ENCODE results near the gene FTO. TPM values are rescaled to one million over a fixed set of nuclear protein-coding genes. Genes with fewer than 3 reads are reported as not detected.

FTO gene
- total and polyA plus RNA-seq, 2 of the 13 experiments (the other 11 are each of a cell fraction or from before 2014, with no cell fraction given) = 41.6 to 55.8 TPM

DNA sequence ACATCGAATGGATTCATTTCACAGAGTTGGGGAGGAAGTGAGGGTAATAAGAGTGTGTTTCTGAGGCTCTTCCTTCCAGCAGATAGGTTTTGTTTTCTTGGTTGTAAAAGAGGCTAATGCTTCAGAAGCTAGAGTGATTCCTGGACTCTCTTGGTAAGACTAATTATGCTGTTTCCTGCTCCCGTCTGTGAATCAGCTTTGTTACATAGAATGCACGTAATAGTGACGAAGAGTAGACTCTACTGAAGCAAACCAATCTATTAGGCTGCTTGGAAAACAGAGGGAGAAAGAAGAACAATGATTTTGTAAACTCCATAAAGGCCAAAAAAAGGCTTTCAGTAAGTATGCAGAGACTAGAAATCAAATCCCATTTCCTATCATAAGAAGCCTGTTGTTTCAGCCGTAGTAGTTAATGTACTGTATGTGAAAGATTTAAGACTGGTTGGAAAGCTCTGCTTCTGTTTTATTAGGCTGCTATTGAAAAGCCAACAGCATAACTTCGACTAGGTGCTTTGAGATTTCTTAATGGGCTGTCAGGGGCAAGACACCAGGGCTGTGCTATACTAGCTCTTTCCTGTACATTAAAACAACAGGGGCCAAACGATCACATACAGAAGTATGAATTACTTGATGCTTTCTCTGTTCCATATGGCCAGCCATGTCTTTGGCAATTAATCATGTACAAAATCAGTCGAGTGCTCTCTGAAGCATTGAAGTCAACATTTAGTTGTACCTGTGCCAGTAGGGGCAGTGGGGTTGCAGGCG is 219.0 kb downstream of the FTO start:
- Histone ChIP-seq H3K4me1 (ENCODE audit: insufficient read depth, low read length) (peaks cover 30% of the 10 kb centered on the region), H3K9me3 (ENCODE audit: low read length) (no peaks in the 10 kb centered on the region), H3K27ac (ENCODE audit: extremely low read length, insufficient read depth, low read length) (no peak overlapping the region), H4K20me1 (ENCODE audit: insufficient read depth, low read length) (no peaks in the 10 kb centered on the region), H3K4me3 (replicated peaks in 1 of 3; ENCODE audit: insufficient read depth in 1 of 3, low read depth in 2 of 3, low read length in 3 of 3) (no peak overlapping the region), H3K36me3 (replicated peaks in 1 of 2; ENCODE audit: control insufficient read depth in 1 of 2, insufficient read depth in 2 of 2, low read length in 2 of 2) (no peaks in the 10 kb centered on the region), H3K79me2 (ENCODE audit: insufficient read depth, low read length) (no peaks in the 10 kb centered on the region), H3K27me3 (ENCODE audit: control insufficient read depth in 1 of 2, insufficient read depth in 2 of 2, low read length in 2 of 2) (no peaks in the 10 kb centered on the region), H3K9ac (ENCODE audit: insufficient read depth, low read depth, low read length) (no peak overlapping the region), H2AFZ (ENCODE audit: low read length) (no peak overlapping the region), H3K4me2 (ENCODE audit: low read depth, low read length) (no peak overlapping the region)
- no peak for FAIRE-seq
- no peak for ATAC-seq
- POLR2A ChIA-PET = no interaction called here
- WGBS (ENCODE audit: low lambda C conversion rate) = 85% methylated on average over 9 of the region's 9 CpGs
- no TSS peak for BruUV-seq (replicated peaks)
- CTCF ChIA-PET (ENCODE audit: low intra/inter-chr PET ratio, low total read pairs) = no interaction called here
- in situ Hi-C loops (cut with HindIII; ENCODE audit: extremely low pct_ligation_motif_present, low pct_unique_long_range_greater_than_20kb) (no loop called here), intact Hi-C loops (cut with micrococcal nuclease; ENCODE audit: unreplicated experiment) (no loop called here)
- no peak for TF ChIP-seq TOE1 (CRISPR knock-in tag; IDR thresholded peaks at IDR 0.05)
- TF ChIP-seq, protein P1, sequence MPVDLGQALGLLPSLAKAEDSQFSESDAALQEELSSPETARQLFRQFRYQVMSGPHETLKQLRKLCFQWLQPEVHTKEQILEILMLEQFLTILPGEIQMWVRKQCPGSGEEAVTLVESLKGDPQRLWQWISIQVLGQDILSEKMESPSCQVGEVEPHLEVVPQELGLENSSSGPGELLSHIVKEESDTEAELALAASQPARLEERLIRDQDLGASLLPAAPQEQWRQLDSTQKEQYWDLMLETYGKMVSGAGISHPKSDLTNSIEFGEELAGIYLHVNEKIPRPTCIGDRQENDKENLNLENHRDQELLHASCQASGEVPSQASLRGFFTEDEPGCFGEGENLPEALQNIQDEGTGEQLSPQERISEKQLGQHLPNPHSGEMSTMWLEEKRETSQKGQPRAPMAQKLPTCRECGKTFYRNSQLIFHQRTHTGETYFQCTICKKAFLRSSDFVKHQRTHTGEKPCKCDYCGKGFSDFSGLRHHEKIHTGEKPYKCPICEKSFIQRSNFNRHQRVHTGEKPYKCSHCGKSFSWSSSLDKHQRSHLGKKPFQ (CRISPR knock-in tag; IDR thresholded peaks at IDR 0.05; ENCODE audit: insufficient replicate concordance) = no peak
- TF ChIP-seq, protein P2, sequence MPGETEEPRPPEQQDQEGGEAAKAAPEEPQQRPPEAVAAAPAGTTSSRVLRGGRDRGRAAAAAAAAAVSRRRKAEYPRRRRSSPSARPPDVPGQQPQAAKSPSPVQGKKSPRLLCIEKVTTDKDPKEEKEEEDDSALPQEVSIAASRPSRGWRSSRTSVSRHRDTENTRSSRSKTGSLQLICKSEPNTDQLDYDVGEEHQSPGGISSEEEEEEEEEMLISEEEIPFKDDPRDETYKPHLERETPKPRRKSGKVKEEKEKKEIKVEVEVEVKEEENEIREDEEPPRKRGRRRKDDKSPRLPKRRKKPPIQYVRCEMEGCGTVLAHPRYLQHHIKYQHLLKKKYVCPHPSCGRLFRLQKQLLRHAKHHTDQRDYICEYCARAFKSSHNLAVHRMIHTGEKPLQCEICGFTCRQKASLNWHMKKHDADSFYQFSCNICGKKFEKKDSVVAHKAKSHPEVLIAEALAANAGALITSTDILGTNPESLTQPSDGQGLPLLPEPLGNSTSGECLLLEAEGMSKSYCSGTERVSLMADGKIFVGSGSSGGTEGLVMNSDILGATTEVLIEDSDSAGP (CRISPR knock-in tag; IDR thresholded peaks at IDR 0.05; ENCODE audit: borderline replicate concordance) = no peak
- DNase-seq (ENCODE audit: low spot score) = no peak
